Measurements from ENCODE around the gene PLLP. TPM values are rescaled to one million over a fixed set of nuclear protein-coding genes. Genes with fewer than 3 reads are reported as not detected.

PLLP gene
- polyA plus RNA-seq, 1 donor from 2014 or later = not detected

GRCh38 chr16:57233944-57234706, 50.3 kb downstream of the PLLP start:
- no peaks in the 10 kb centered on the region for H3K9me2 ChIP-seq (ENCODE audit: insufficient read depth, low read length)
- no peaks in the 10 kb centered on the region for H3F3A ChIP-seq (ENCODE audit: insufficient read depth, low read length, poor library complexity, severe bottlenecking)
- H3K9me3 ChIP-seq (ENCODE audit: low read length) = no peaks in the 10 kb centered on the region
- H2AFZ ChIP-seq (ENCODE audit: low read depth, low read length) = no peak overlapping the region
- peaks cover 22% of the 10 kb centered on the region for H3K36me3 ChIP-seq (ENCODE audit: insufficient read depth, low read length)
- no peak overlapping the region for H3K27ac ChIP-seq (ENCODE audit: low read length)
- H3K27me3 ChIP-seq (ENCODE audit: insufficient read depth, low read depth, low read length) = no peaks in the 10 kb centered on the region
- H4K20me1 ChIP-seq (ENCODE audit: insufficient read depth) = no peaks in the 10 kb centered on the region
- H3K4me2 ChIP-seq (ENCODE audit: low read length) = no peak overlapping the region
- H3K79me2 ChIP-seq (replicated peaks; ENCODE audit: insufficient read depth, low read length) = no peaks in the 10 kb centered on the region
- no peak overlapping the region for H3K4me3 ChIP-seq (ENCODE audit: low read length)
- no peak for TF ChIP-seq EZH2 (IDR thresholded peaks at IDR 0.05; ENCODE audit: borderline replicate concordance, insufficient read depth, low read length, poor library complexity, severe bottlenecking)
- no peak for TF ChIP-seq EP300 (conservative IDR thresholded peaks at IDR 0.05; ENCODE audit: poor library complexity, severe bottlenecking)
- no peak for TF ChIP-seq REST (IDR thresholded peaks at IDR 0.05; ENCODE audit: borderline replicate concordance)
- TF ChIP-seq RAD21 (conservative IDR thresholded peaks at IDR 0.05) = no peak
- no peak overlapping the region for H3K9ac ChIP-seq (ENCODE audit: low read length)

- Histone ChIP-seq H3K4me3 (ENCODE audit: low read length) (no peak overlapping the region), H3F3A (ENCODE audit: insufficient read depth, low read length, poor library complexity, severe bottlenecking) (no peaks in the 10 kb centered on the region), H3K36me3 (ENCODE audit: insufficient read depth, low read length) (peaks cover 22% of the 10 kb centered on the region), H3K27me3 (ENCODE audit: insufficient read depth, low read depth, low read length) (no peaks in the 10 kb centered on the region), H3K4me2 (ENCODE audit: low read length) (no peak overlapping the region), H3K9me2 (ENCODE audit: insufficient read depth, low read length) (no peaks in the 10 kb centered on the region), H3K9ac (ENCODE audit: low read length) (no peak overlapping the region), H3K9me3 (ENCODE audit: low read length) (no peaks in the 10 kb centered on the region), H3K79me2 (replicated peaks; ENCODE audit: insufficient read depth, low read length) (no peaks in the 10 kb centered on the region), H4K20me1 (ENCODE audit: insufficient read depth) (no peaks in the 10 kb centered on the region), H3K27ac (ENCODE audit: low read length) (no peak overlapping the region), H2AFZ (ENCODE audit: low read depth, low read length) (no peak overlapping the region)
- TF ChIP-seq TAF1 (IDR thresholded peaks at IDR 0.05; ENCODE audit: low read depth) = no peak
Measured at GRCh38 chr16:57231821-57232350, 52.6 kb downstream of the PLLP start.

GRCh38 chr16:57229079-57229478, 55.4 kb downstream of the PLLP start:
- H3K4me3 ChIP-seq (ENCODE audit: low read length) = no peak overlapping the region
- no peak overlapping the region for H2AFZ ChIP-seq (ENCODE audit: low read depth, low read length)
- H3K36me3 ChIP-seq (ENCODE audit: insufficient read depth, low read length) = peaks cover 5% of the 10 kb centered on the region
- no peak overlapping the region for H3K4me2 ChIP-seq (ENCODE audit: low read length)
- no peaks in the 10 kb centered on the region for H3F3A ChIP-seq (ENCODE audit: insufficient read depth, low read length, poor library complexity, severe bottlenecking)
- H4K20me1 ChIP-seq (ENCODE audit: insufficient read depth) = no peaks in the 10 kb centered on the region
- no peak overlapping the region for H3K9ac ChIP-seq (ENCODE audit: low read length)
- no peaks in the 10 kb centered on the region for H3K9me3 ChIP-seq (ENCODE audit: low read length)
- H3K79me2 ChIP-seq (replicated peaks; ENCODE audit: insufficient read depth, low read length) = no peaks in the 10 kb centered on the region
- no peak for TF ChIP-seq EZH2 (IDR thresholded peaks at IDR 0.05; ENCODE audit: borderline replicate concordance, insufficient read depth, low read length, poor library complexity, severe bottlenecking)
- no peaks in the 10 kb centered on the region for H3K9me2 ChIP-seq (ENCODE audit: insufficient read depth, low read length)
- no peak overlapping the region for H3K27ac ChIP-seq (ENCODE audit: low read length)
- no peaks in the 10 kb centered on the region for H3K27me3 ChIP-seq (ENCODE audit: insufficient read depth, low read depth, low read length)

Measured in neural cell (in vitro differentiated cells).